Right atrium auricular region (tissue), 2 donors: ENCODE measurements around the gene HIPK2. TPM values are rescaled to one million over a fixed set of nuclear protein-coding genes. Genes with fewer than 3 reads are reported as not detected.
A peak's percentile ranks its signal among the peaks of the same experiment; 100 is the strongest.

Source experiments
- DNase-seq: peaks from one replicate; pipeline ENCODE4 v3.0.0-alpha.2; 2019; ENCODE audit warnings: low spot score
- H3K27ac ChIP-seq, 2 donors: fragments of 200-600 bp; sonication (generic); 1 replicate in 1 of 2; 2 replicates in 1 of 2; pipeline ENCODE4 v1.5.1; 2016 to 2019
- H3K27me3 ChIP-seq, 2 donors: fragments of 200-600 bp; sonication (generic); one replicate each; pipeline versions ENCODE4 v1.5.1 to v1.6.0; 2017 to 2019
- H3K36me3 ChIP-seq: fragments of 200-600 bp; sonication (generic); one replicate; pipeline ENCODE4 v1.5.1; 2016
- H3K4me1 ChIP-seq, 2 donors: fragments of 200-600 bp; sonication (generic); one replicate each; pipeline versions ENCODE4 v1.5.1 to v1.6.0; 2017 to 2019
- H3K4me3 ChIP-seq, 2 donors: fragments of 200-600 bp; sonication (generic); 1 replicate in 1 of 2; 2 replicates in 1 of 2; pipeline ENCODE4 v1.5.1; 2017 to 2019; ENCODE audit warnings: mild to moderate bottlenecking in 1 of 2, moderate library complexity in 1 of 2
- H3K9me3 ChIP-seq, 2 donors: fragments of 200-600 bp; sonication (generic); one replicate each; pipeline ENCODE4 v1.5.1; 2019
- CTCF ChIP-seq, 2 donors: fragments of 200-600 bp; sonication (generic); IDR thresholded peaks; one replicate each; pipeline ENCODE4 v1.5.1; 2019; ENCODE audit warnings: antibody characterized with exemption in 2 of 2
- total RNA-seq, 2 donors: library from RNA; depleted of rRNA; stranded (reverse); fragments of >200 nt; gene quantifications; one replicate each; pipeline ENCODE4 v1.1.0, GENCODE V29; 2016

Gene HIPK2
- 100 to 1,000 TPM in 1 of 2 donors, 10 to 100 TPM in 1; 87.0 to 131 TPM for total RNA-seq

GRCh38 chr7:139777948-139778841, at the start of gene HIPK2:
Gene HIPK2 (minus strand): TSS chr7:139777998. CDS start chr7:139777623, 375 bp downstream.
- H3K27me3 ChIP-seq, result no peaks in the 10 kb centered on the region
- TF ChIP-seq CTCF (IDR thresholded peaks at IDR 0.05), result no peak
- H3K4me1 ChIP-seq, result peaks cover 0 to 35% of the 10 kb centered on the region in 2 donors
- no peaks in the 10 kb centered on the region for H3K9me3 ChIP-seq
- H3K27ac ChIP-seq, result peak within 1 kb of the TSS; percentile 96 to 97
- H3K4me3 ChIP-seq, result peak within 1 kb of the TSS; percentile 85 to 87
- H3K36me3 ChIP-seq, result no peaks in the 10 kb centered on the region
- DNase-seq, result no peak

- H3K36me3 ChIP-seq, result no peaks in the 10 kb centered on the region
- H3K4me3 ChIP-seq, result no peak overlapping the region
- TF ChIP-seq CTCF (IDR thresholded peaks at IDR 0.05), result peak in 1 of 2 donors; percentile 21
- DNase-seq, result no peak
- H3K27ac ChIP-seq, result no peak overlapping the region
- H3K4me1 ChIP-seq, result no peaks in the 10 kb centered on the region
- H3K27me3 ChIP-seq, result no peaks in the 10 kb centered on the region
- H3K9me3 ChIP-seq, result no peaks in the 10 kb centered on the region
Observed at GRCh38 chr7:139827042-139827441, 49.2 kb upstream of the HIPK2 start.

- Histone ChIP-seq H3K36me3 (no peaks in the 10 kb centered on the region), H3K27ac (no peak overlapping the region), H3K4me1 (no peaks in the 10 kb centered on the region), H3K4me3 (no peak overlapping the region), H3K9me3 (no peaks in the 10 kb centered on the region), H3K27me3 (no peaks in the 10 kb centered on the region)
- no peak for DNase-seq
- no peak for TF ChIP-seq CTCF (IDR thresholded peaks at IDR 0.05)
Observed at GRCh38 chr7:139825666-139826290, 48.0 kb upstream of the HIPK2 start.

GRCh38 chr7:139823959-139824521, 46.2 kb upstream of the HIPK2 start:
- Histone ChIP-seq H3K4me3 (no peak overlapping the region), H3K4me1 (no peaks in the 10 kb centered on the region), H3K36me3 (no peaks in the 10 kb centered on the region), H3K27ac (no peak overlapping the region), H3K27me3 (no peaks in the 10 kb centered on the region), H3K9me3 (no peaks in the 10 kb centered on the region)
- DNase-seq, result no peak
- no peak for TF ChIP-seq CTCF (IDR thresholded peaks at IDR 0.05)

- Histone ChIP-seq H3K27me3 (no peaks in the 10 kb centered on the region), H3K4me3 (no peak overlapping the region), H3K36me3 (no peaks in the 10 kb centered on the region), H3K4me1 (no peaks in the 10 kb centered on the region), H3K9me3 (no peaks in the 10 kb centered on the region), H3K27ac (no peak overlapping the region)
- DNase-seq, result no peak
- no peak for TF ChIP-seq CTCF (IDR thresholded peaks at IDR 0.05)
Observed at GRCh38 chr7:139822855-139823254, 45.1 kb upstream of the HIPK2 start.
